Measurements from ENCODE around the gene C19orf81.

- TF ChIP-seq POLR2A (IDR thresholded peaks at IDR 0.05): no peak
- no peak for TF ChIP-seq CTCF (IDR thresholded peaks at IDR 0.05 in 8 of 11, conservative IDR thresholded peaks at IDR 0.05 in 3 of 11)
Observed at GRCh38 chr19:50676625-50677197, 27.5 kb downstream of the C19orf81 start.

Data from spleen (tissue), 7 donors.